Amniotic stem cell (primary cell): ENCODE measurements around the gene PRPF19.

Experiments used
- DNase-seq: peaks from one replicate; lab custom pipeline; 2025; lab: John Stamatoyannopoulos, UW

PRPF19 gene

DNA sequence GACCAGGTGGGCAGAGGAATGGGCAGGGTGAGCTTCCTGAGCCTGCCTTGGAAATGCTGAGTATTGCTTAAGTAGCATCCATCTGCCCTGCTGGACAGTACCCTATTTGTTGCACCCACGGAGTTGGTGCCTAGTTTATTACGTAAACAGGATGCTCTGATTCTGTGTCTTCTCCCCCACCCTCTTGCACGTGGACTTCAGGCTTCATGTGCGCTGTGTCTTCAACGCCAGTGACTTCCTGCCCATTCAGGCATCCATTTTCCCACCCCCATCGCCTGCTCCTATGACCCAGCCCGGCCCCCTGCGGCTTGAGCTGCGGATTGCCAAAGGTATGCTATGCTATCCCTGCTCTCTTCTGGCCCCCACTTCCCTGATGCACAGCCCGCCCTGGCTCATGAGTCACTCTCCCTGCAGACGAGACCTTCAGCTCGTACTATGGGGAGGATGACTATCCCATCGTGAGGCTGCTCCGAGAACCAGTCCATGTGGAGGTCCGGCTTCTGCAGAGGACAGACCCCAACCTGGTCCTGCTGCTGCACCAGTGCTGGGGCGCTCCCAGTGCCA is 33.3 kb downstream of the PRPF19 start:
- DNase-seq, result no peak

DNA sequence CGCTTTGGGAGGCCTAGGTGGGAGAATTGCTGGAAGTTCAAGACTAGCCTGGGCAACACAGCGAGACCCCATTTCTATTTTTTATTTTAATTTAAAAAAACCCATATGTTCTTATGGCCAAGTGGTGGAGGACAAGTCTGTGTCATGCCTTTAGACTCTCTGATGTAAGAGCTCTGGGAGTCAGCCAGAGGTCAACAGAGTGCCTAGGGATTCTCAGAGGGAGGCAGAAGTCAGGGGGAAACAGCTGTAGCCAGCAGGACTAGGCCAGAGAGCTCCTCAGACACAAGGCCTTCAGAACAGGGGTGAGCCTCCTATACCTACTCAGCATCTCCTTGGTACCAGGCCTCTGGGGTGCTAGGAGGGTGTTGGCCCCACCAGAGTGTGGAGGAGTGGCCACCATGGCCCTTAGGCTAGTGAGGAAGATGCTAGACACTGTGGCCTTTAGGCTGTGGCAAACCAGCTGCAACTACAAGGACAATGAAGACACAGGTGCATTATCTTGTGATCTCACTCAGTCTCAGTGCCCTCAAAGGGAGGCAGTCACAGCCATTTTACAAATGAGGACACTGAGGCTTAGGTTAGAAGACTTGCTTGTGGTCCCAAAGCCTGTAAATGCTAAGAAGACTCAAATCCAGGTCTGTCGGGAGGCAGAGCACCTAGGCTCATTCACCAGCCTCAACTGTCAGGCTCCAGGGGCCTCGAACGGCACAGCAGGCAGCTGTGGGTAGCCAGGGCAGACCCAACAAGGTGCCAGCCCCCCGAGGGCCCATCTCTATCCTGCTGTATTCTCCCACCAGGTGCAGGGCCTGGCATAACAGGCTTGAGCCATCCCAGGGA is 34.0 kb downstream of the PRPF19 start:
- DNase-seq, result no peak

DNA sequence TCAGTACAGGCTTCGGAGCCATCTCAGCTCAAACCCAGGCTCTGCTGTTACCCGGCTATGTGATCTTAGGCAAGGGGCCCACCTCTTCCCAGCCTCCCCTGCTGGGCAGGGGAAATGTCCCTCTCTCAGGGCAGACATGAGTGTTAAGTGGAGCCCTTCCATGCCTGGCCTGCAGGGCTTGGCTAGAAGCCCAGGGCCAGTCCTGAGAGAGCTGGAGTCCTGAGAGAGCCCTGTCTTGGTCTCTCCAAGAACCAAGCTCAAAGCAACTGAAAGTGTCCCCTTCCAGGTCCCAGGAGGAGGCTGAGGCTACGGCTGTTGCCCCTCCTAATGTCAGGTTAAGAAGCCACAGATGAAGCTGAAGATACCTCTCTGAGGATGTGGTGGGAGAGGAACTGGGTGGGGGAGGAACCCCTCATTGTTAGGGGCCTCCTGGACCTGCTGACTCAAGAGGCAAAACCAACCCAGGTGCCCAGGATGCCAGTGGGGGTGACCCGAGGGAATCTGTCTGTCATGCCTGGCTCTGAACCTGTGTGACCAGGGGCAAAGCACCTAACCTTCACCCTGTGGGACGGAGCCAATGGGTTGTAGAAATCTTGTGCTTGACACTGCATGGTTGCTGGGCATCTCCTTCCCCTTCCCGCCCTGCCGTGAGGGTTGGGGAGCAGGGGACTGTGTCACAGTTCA is 34.9 kb downstream of the PRPF19 start:
- DNase-seq, result no peak

DNA sequence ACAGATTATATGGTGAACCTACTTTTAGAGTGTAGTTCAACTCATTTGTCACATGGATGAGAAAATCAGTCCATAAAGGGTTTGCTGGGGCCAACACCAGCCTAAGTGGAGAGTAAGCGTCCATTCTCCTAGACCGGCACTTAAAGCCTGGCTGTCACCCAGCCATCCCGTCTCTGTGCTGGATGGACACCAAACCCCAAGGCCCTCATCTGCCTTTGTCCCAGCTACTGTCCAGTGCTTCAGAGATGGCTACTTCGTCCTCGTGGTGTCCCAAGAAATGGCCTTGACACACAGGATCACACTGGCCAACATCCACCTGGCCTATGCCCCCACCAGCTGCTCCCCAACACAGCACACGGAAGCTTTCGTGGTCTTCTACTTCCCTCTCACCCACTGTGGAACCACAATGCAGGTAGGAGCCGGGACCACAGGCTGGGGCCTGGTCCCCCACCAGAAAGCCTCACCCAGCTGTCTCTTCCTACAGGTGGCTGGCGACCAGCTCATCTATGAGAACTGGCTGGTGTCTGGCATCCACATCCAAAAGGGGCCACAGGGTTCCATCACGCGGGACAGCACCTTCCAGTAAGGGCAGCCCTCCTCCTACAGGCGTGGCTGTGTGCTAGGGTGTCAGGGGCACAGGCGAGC is 35.5 kb downstream of the PRPF19 start:
- DNase-seq, result no peak

DNA sequence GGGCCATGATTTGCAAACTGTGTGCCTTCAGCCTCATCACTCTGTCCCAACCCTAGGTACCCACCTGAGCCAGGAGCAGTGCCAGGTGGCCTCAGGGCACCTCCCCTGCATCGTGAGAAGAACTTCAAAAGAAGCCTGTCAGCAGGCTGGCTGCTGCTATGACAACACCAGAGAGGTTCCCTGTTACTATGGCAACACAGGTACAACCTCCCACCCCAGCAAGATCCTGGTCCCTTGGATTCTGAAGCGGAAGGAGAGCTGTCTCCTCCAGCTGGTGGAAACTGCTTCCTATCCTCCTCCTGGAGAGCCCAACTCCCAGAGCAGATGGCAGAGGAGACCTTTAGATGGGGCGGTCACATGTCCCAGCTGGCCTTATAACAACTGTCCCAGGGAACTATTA is 36.1 kb downstream of the PRPF19 start:
- DNase-seq, result no peak

DNA sequence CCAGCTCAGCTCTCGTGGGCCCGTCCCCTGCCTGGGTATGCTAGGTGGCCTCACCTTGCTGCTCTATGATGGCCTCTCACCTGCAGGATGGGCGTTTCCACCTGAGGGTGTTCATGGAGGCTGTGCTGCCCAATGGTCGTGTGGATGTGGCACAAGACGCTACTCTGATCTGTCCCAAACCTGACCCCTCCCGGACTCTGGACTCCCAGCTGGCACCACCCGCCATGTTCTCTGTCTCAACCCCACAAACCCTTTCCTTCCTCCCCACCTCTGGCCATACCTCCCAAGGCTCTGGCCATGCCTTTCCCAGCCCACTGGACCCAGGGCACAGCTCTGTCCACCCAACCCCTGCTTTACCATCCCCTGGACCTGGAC is 36.9 kb downstream of the PRPF19 start:
- DNase-seq, result no peak

DNA sequence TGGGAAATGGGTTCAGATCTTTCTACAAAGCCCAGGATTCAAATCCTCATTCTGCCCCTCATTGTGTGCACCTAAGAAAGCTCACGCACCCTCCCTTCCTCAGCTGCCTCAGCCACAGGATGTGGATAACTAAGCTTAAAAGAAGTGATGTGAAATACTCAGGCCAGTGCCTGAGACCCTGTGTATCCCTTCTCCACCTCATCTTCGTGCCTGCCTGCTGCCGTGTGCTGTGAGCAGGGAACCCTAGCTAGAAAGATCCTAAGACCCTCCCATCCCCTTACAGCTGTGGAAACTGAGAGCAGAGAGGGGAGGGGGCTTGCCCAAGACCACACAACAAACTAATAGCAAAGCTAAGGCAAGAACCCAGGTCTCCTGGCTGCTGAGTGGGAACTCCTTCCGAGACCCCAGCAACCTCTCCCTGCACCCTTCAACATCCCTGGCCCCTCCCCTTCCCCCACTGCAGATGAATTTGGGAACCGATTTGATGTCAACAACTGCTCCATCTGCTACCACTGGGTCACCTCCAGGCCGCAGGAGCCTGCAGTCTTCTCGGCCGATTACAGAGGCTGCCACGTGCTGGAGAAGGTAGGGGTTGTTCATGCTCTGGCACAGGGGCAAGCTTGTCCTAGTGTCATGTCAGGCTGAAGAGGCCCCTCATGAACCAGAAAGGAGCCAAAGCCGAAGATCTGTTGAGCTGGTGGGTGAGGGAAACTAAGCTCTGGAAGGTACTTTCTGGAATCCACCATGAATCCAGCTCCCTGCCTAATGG is 37.5 kb downstream of the PRPF19 start:
- no peak for DNase-seq

DNA sequence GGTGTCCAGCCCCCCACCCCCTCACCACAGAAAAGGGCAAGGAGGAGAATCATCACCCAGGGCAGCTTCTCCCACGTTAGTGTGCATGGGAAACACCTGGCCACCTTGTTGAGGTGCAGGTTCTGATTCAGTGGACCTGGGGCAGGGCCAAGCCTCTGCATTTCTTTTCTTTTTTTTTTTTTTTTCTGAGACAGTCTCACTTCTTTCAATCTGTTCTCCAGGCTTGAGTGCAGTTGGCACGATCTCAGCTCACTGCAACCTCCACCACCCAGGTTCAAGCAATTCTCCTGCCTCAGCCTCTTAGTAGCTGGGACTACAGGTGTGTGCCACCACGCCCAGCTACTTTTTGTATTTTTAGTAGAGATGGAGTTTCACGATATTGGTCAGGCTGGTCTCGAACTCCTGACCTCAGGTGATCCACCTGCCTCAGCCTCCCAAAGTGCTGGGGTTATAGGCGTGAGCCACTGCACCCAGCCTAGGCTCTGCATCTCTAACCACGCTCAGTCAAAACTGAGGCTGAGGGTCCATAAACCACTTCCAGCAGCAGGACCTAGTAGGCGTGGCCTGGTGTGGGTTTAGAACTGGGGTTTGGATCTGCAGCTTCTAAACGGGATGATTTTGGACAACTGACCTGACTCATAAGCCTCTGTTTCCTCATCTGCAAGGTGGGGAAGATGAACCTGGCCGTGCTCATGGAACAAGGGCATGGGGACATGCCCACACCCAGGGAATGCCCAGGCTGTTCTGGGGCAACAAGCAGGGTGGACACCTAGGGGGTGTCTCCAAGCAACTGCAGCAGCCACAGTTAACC is 38.3 kb downstream of the PRPF19 start:
- DNase-seq, result no peak

DNA sequence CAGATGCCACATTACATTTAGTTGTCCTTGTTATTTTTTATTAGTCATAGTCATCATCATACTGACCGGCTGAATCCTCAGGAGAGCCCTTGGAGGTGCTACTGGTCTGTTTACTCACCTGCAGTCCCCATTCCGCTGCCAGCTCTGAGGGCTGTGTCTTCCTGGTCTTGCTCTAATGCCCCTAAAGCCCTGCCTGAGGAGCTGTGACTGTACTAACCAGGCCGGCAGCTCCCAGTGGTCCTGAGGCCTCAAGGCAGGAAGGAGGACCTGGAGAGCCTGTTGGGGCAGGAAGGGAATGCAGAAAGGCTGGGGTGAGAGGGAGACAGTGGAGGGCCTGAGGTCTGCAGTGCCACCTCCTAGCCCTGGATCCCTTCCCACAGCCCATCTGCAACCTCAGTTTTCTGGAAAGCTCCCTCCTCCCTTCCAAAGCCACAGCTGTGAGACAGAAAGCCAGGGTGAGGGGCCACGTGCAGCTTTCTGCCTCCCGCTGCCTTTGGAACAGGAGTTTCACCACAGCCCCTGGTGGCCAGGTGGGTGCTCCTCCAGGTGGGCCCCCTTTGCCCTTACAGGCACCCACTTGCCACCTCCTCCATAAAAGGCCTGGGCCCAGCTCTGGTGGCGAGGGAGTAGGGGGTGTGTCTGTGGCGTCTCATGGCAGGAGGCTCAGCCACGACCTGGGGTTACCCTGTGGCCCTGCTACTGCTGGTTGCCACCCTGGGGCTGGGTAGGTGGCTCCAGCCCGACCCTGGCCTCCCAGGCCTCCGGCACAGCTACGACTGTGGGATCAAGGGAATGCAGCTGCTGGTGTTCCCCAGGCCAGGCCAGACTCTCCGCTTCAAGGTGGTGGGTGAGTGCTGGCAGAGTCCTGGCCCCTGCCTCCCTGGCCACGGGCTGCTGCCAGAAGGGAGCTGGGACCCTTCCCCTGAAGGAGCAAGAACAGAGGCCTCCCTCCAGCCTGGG is 39.2 kb downstream of the PRPF19 start, which contains the start of gene ZP1:
TSS of gene ZP1 (plus strand) at position 632 of the 960 bp plus-strand sequence. CDS start at position 652, 20 bp downstream.
- no peak for DNase-seq

DNA sequence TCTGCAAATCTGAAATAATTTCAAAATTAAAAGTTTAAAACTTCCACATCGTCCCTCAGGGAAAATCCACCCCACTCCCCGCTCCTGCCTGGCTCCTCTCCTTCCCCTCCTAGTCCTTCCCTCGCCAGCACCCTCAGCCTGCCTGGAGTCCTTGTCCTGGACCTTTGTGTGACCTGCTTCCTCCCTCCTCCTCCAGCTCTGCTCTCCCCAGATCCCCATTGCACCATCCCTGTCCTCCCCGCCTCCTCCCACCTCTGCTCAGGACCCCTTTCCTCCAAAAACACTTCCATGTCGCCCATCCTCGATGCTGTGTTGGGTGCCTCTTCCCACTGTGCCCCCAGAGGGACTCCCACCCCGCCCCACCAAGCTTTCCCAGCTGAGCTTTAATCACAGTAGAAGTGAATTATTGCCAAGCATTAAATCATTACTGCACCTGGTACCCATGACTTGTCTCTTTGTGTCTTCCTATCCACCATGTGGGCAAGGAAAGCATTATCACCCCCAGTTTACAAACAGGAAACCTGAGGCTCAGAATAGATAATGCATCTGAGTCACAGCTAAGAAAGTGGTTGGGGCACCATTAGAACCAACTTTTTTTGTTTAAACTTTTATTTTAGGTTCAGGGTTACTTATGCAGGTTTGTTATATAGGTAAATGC is 41.4 kb downstream of the PRPF19 start:
- no peak for DNase-seq

DNA sequence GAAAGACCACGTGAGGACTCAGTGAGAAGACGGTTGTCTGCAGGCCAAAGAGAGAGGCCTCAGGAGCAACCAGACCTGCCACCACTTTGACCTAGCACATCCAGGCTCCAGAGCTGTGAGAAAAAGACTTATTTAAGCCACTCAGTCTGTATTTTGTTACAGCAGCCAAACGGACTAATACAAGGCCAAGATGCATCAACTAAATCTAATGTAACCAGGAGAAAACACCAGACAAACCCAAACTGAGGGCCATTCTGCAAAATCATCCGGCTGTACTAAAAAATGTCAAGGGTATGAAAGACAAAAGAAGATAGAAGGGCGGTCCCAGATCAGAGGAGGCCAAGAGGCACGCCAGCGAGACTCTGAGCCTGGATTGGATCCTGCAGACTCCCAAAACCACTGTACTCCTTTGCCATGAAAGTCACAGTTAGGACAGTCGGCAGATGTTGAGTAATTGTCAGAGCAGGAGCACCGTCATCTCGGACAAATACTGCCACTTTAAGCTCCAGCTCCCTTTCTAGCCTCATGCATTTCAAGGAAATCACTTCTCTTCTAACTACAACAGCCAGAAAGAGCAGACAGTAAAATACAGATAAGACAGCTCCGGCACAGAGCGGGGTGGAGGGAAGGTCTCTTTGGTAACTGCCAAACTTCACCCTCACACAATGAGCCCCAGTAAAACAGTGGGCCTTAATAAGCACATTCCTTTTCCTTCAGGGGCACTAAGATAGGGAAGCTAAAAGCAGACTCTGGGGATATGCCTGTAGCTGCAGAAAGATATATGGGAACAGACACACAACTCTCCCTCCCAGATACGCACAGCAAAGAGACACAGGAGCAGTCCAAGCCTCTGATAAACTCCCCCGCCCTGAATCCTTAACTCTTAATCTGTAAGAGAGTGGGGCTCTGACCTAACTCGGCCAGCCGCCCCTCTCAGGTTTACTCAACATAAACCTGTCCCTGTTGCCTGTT is 42.5 kb downstream of the PRPF19 start:
- no peak for DNase-seq

DNA sequence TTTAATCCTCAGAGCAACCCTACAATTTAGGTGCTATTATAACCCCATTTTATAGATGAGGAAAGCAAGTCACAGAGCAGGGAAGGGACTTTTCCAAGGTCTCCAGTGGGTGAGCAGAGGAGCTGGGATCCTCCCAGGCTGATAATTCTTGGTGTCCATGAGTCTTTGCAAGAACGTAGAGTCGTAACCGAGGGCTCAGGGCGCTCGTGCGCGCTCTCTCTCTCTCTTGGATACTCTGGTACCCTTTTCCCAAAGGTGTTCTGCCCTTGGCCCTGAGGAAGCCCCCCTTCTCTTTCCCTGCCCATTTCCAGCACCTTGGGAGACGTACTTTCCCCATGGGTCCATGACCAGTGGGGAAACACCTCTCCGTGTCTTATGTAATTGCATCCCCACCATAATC is 44.2 kb downstream of the PRPF19 start:
- no peak for DNase-seq

DNA sequence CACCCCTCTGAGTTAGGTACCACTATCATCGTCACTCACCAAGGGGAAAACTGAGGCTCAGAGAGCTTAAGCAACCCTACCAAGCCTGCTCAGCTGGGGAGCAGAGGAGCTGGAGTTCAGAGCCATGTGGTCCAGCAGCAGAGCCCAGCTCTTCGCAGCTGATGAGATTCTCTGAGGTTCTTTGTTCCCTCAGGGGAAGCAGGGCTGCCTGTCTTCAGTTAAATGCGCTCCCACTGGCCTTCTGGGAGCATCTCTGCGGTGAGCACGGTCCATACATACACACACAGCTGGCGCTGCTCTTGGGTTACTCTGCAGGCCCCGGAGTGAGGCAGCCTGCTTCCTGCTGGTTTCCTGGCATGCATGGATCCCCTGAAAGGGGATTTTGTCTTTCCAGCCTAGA is 45.4 kb downstream of the PRPF19 start:
- no peak for DNase-seq

DNA sequence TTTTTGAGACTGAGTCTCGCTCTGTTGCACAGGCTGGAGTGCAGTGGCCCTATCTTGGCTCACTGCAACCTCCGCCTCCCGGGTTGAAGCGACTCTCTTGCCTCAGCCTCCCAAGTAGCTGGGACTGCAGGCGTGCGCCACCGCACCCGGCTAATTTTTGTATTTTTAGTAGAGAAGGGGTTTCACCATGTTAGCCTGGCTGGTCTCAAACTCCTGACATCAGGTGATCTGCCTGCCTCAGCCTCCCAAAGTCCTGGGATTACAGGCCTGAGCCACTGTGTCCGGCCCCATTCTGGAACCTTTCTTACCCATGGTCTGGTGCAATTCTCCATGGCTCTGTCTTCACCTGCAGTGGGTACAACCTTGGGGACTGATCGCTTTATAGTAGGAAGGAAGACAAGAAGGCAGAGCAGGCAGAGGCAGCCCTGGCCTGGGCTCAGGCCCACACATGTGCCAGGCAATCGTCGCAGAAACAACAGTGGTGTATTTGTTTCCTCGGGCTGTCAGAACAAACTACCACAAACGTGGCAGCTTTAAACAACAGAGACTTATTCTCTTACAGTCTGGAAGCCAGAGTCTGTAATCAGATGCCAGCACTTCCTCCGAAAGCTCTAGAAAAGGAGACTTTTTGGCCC is 46.7 kb downstream of the PRPF19 start:
- no peak for DNase-seq

DNA sequence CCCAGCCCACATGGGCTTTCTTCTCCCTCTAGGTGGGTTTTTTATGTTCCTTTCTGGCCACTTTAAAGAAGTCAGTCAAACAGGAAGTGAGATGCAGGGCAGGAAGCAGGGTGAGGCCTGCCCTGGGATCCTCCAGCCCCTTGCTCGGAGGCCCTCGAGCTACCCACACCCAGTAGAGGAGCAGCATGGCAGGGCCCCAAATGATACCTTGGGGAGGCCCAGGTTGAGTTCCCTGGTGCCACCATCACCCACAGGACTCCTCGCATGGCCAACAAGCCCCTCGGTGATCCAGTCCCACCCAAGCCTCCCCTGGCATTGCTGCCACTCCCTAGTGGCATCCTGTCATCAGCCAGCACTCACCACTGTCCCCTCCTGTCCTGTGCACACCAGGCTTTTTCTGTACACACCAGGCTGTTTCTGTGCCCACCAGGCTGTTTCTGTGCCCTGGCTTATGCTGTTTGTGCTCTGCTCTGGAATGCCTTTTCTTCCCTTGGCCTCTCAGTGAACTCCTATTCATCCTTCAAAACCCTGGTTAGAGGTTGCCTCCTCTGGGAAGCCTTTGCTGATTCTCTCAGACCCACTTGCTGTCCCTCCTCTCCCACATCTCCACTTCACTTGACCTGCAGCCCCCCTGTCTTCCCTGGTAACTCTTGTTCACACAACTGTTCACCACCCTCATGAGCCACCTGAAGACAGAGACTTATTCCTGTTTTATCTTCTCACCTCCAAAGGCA is 47.5 kb downstream of the PRPF19 start:
- no peak for DNase-seq

DNA sequence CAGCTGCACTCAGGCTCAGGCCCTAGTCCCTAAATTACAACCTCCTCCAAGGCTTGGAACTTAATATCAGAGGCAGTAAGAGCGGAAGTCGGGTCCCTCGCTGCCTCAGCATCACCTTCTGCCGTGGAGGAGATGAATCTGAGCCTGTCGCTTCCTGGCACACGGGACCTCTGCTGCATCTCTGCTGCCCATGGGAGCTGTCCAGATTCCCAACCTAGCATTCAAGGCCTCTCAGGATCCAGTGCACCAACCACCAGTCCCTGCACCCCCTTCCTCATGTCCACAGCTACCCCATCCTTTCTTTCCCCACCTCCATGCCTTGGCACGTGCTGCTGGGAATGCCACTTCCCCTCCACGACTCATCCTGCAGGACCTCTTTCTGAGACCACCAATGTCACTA is 48.1 kb downstream of the PRPF19 start:
- DNase-seq, result no peak
